GM23338 (cell line): ENCODE results near the gene CYP26B1.

Source experiments
- CREB1 ChIP-seq: fragments of 250-450 bp; sonication (Bioruptor Pico); IDR thresholded peaks from 2 replicates; pipeline ENCODE4 v1.5.0; 2020; ENCODE audit warnings: low read depth, mild to moderate bottlenecking, moderate library complexity
- CTCF ChIP-seq, 2 experiments: fragments of 200-600 bp in 1 of 2; sonication (generic) in 1 of 2; conservative IDR thresholded peaks; 2 replicates each; pipeline versions ENCODE4 v1.5.1 to v1.6.1; 2016 to 2017; ENCODE audit warnings: antibody characterized with exemption in 2 of 2, low read depth in 2 of 2, mild to moderate bottlenecking in 2 of 2, moderate library complexity in 1 of 2
- ETS1 ChIP-seq: IDR thresholded peaks from 2 replicates; pipeline ENCODE4 v1.6.1; 2016; ENCODE audit warnings: antibody characterized with exemption
- EZH2 ChIP-seq: fragments of 200-600 bp; sonication (generic); IDR thresholded peaks from one replicate; pipeline ENCODE4 v1.8.0; 2017; ENCODE audit warnings: antibody characterized with exemption, mild to moderate bottlenecking, low read depth; ENCODE audit not compliant: unreplicated experiment
- EZH2phosphoT487 ChIP-seq: fragments of 200-600 bp; sonication (generic); IDR thresholded peaks from one replicate; pipeline ENCODE4 v1.8.1; 2018; ENCODE audit warnings: antibody characterized with exemption; ENCODE audit not compliant: unreplicated experiment
- JUNB ChIP-seq: IDR thresholded peaks from one replicate; pipeline ENCODE4 v1.6.1; 2016; ENCODE audit warnings: antibody characterized with exemption; ENCODE audit not compliant: unreplicated experiment
- NANOG ChIP-seq: IDR thresholded peaks from 2 replicates; pipeline ENCODE4 v1.6.1; 2016; ENCODE audit warnings: antibody characterized with exemption, borderline replicate concordance
- POLR2AphosphoS5 ChIP-seq: IDR thresholded peaks from 2 replicates; pipeline ENCODE4 v1.6.1; 2016; ENCODE audit warnings: antibody characterized with exemption, low read depth
- REST ChIP-seq: IDR thresholded peaks from one replicate; pipeline ENCODE4 v1.6.1; 2018; ENCODE audit warnings: antibody characterized with exemption; ENCODE audit not compliant: unreplicated experiment
- STAT1 ChIP-seq: IDR thresholded peaks from one replicate; pipeline ENCODE4 v1.6.1; 2016; ENCODE audit warnings: antibody characterized with exemption; ENCODE audit not compliant: unreplicated experiment
- ZNF114 ChIP-seq: fragments of 250-450 bp; sonication (Bioruptor Pico); IDR thresholded peaks from 2 replicates; pipeline ENCODE4 v1.5.0; 2020; ENCODE audit warnings: mild to moderate bottlenecking, moderate library complexity
- ZNF331 ChIP-seq: fragments of 250-450 bp; sonication (Bioruptor Pico); IDR thresholded peaks from 2 replicates; pipeline ENCODE4 v1.5.0; 2020; ENCODE audit warnings: low read depth, mild to moderate bottlenecking, moderate library complexity
- ZNF462 ChIP-seq: fragments of 250-450 bp; sonication (Bioruptor Pico); IDR thresholded peaks from 2 replicates; pipeline ENCODE4 v1.5.0; 2020; ENCODE audit warnings: mild to moderate bottlenecking, moderate library complexity

- TF ChIP-seq EZH2, result no peak
- no peak for TF ChIP-seq STAT1
- no peak for TF ChIP-seq CTCF (conservative IDR thresholded peaks at IDR 0.05; ENCODE audit: low read depth in 2 of 2)
- no peak for TF ChIP-seq CREB1 (CRISPR knock-in tag)
- TF ChIP-seq POLR2AphosphoS5, result no peak
- TF ChIP-seq REST, result no peak
- TF ChIP-seq EZH2phosphoT487, result no peak
- TF ChIP-seq ZNF114 (CRISPR knock-in tag), result no peak
- TF ChIP-seq JUNB, result no peak
- no peak for TF ChIP-seq ZNF331 (CRISPR knock-in tag)
- TF ChIP-seq ETS1, result no peak
- TF ChIP-seq NANOG, result no peak
- TF ChIP-seq ZNF462, result no peak
Observed at GRCh38 chr2:72121153-72121552, 26.5 kb downstream of the CYP26B1 start.
